Rectal smooth muscle tissue (tissue), 1 donor: ENCODE data around the gene STK35.

Experiments used
- H3K27ac ChIP-seq: one replicate; pipeline ENCODE4 v1.7.0; 2013; ENCODE audit warnings: low read depth, low read length, inconsistent platforms
- H3K27me3 ChIP-seq: one replicate; pipeline ENCODE4 v1.7.0; 2013; ENCODE audit warnings: low read length; ENCODE audit not compliant: control insufficient read depth, insufficient read depth
- H3K36me3 ChIP-seq: one replicate; pipeline ENCODE4 v1.7.0; 2013; ENCODE audit warnings: low read length; ENCODE audit not compliant: control insufficient read depth, insufficient read depth
- H3K4me1 ChIP-seq: one replicate; pipeline ENCODE4 v1.7.0; 2013; ENCODE audit warnings: low read length; ENCODE audit not compliant: control insufficient read depth, insufficient read depth
- H3K4me3 ChIP-seq: one replicate; pipeline ENCODE4 v1.7.0; 2013; ENCODE audit warnings: low read length
- H3K9ac ChIP-seq: one replicate; pipeline ENCODE4 v1.7.0; 2013; ENCODE audit warnings: low read length

STK35 gene

DNA sequence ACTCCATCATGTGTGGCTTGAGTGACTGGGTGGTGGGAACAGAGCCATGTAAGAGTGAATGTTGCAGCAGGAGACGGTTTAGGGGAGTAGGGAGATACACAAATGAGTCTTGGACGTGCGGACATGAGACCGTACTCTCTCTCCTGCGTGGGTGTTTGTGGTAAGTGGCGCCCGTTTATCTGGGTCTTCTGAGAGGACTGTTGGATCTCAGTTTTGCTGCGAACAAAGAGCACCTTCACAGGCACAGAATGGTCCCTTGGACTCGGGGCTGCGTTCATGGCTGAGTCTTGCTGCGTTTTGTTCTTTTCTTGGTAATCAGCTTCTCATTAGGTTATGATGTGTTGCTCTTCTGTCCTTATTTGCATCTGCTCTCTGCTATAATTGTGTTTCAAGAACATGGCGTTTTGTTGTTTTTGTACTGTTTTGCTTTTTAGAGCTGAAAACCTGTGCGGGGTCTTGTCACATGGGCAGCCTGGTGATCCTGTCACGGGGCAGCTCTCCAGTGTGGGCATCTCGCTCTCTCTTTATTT, 28.5 kb downstream of the STK35 start:
- Histone ChIP-seq H3K36me3 (no peaks in the 10 kb centered on the region), H3K27ac (no peak overlapping the region), H3K4me3 (no peak overlapping the region), H3K27me3 (no peaks in the 10 kb centered on the region), H3K9ac (no peak overlapping the region), H3K4me1 (peaks cover 24% of the 10 kb centered on the region)

DNA sequence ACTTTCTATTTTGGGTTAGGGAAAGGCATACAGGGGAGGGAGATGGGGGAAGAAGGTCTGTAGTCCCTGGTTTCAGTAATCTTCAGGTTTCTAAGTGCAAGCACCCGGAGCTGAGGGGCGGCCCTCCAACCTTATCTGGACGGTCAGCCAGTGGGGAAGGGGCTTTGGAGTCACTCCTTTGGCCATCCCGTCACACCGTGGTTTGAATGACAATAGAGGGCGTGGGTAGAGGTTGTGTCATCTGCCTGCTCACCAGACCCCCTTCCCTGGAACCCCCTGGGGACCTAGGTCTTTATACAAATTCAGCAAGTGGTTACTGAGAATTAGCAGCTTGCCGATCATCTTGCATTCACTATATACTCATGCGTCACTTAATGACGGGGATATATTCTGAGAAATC, 29.1 kb downstream of the STK35 start:
- Histone ChIP-seq H3K9ac (no peak overlapping the region), H3K27ac (no peak overlapping the region), H3K36me3 (no peaks in the 10 kb centered on the region), H3K4me1 (peaks cover 22% of the 10 kb centered on the region), H3K4me3 (no peak overlapping the region), H3K27me3 (no peaks in the 10 kb centered on the region)

DNA sequence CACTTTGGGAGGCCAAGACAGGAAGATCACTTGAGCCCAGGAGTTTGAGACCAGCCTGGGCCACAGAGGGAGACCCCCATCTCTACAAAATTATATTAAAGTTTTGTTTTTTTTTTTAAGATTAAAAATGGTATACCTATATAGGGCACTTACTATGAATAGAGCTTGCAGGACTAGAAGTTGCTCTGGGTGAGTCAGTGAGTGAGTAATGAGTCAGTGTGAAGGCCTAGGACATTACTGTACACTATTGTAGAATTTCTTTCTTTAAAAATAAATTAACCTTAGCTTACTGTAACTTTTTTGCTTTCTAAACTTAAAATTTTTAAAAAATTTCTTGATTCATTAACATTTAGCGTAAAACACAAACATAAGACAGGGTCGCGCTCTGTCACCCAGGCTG, 29.7 kb downstream of the STK35 start:
- Histone ChIP-seq H3K36me3 (no peaks in the 10 kb centered on the region), H3K27ac (no peak overlapping the region), H3K9ac (no peak overlapping the region), H3K4me3 (no peak overlapping the region), H3K4me1 (peaks cover 18% of the 10 kb centered on the region), H3K27me3 (no peaks in the 10 kb centered on the region)

DNA sequence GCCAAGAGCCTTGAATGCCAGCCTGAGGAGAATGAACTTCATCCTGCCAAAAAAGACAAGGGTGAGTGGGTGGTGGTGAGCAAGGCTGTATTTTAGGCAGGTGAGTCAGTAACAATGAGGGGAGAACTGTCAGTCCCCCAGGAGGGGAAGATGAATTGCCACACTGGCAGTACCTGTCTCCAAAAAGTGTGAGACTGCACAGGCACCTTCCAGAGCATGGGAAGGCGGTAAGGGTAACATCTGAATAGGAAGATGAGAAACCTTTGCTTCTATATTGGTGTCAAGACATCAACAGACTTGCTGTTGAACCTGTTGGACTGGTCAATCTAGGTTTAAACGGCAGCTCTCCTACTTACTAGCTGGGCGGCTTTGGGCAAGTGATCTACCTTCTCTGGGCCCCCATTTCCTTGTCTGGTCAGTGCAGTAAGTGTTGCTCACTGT, 30.9 kb downstream of the STK35 start:
- Histone ChIP-seq H3K4me3 (no peak overlapping the region), H3K9ac (no peak overlapping the region), H3K27ac (peak overlapping the region; percentile 66), H3K27me3 (no peaks in the 10 kb centered on the region), H3K36me3 (no peaks in the 10 kb centered on the region), H3K4me1 (peaks cover 18% of the 10 kb centered on the region)

DNA sequence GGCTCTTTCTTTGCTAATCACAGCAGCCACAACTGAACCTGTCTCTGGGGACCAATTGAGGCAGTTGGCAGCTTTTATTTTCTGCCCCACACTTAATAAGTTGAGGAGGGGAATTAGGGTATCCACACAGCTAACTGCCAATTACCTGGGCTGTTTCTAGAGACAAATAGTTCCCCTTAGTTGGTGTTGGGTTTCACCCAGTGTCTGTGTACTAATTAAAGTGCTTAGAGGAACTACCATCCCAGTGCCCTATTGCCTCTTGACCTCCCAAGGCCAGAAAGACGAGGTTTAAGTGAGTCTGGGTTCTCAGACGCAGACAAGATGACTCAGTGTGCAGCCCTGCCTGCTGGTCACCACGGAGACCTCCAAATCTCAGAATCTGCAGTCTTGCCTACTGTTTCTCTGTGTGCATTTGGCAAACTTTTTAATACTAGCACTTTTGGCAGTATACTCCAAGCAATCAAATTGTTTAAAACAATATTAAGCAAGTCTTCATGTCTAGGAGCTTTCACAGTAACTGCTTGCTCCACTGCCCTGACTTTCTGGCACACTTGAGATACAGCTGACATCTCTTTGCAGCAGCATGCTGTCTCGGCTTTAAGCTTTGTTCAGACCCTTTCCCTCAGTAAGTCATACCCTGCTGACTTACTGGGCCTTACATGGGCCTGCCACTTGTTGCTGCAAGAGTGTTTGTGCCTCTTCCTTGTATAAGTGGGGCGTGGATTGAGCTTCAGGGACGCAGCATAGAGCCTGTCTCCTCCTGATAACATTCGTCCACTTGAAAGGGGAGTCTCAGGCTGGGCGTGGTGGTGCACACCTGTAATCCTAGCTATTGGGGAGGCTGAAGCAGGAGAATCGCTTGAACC, 31.9 kb downstream of the STK35 start:
- Histone ChIP-seq H3K36me3 (no peaks in the 10 kb centered on the region), H3K4me3 (no peak overlapping the region), H3K27ac (peak overlapping the region; percentile 66), H3K4me1 (peaks cover 18% of the 10 kb centered on the region), H3K9ac (no peak overlapping the region), H3K27me3 (no peaks in the 10 kb centered on the region)

DNA sequence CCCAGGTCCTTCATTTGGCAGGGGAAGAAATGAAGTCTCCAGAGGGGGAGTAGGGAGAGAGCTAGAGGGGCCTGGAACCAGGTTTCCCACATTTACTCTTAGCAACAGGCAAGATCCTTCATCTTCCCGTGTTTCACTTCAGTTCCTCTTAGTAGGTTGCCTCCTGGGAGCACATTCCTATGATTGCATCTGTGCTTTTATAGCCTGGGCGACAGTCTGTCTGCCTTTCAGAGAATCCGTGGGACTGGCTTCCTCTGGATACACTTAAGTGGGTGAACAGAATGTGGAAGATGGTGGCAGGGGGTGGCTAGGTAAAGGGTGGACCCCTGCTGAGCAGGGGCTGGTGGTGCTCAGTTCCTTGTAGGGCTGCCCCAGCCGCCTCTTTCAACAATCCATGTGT, 33.4 kb downstream of the STK35 start:
- Histone ChIP-seq H3K9ac (no peak overlapping the region), H3K27me3 (no peaks in the 10 kb centered on the region), H3K4me3 (no peak overlapping the region), H3K36me3 (no peaks in the 10 kb centered on the region), H3K4me1 (peaks cover 18% of the 10 kb centered on the region), H3K27ac (no peak overlapping the region)

DNA sequence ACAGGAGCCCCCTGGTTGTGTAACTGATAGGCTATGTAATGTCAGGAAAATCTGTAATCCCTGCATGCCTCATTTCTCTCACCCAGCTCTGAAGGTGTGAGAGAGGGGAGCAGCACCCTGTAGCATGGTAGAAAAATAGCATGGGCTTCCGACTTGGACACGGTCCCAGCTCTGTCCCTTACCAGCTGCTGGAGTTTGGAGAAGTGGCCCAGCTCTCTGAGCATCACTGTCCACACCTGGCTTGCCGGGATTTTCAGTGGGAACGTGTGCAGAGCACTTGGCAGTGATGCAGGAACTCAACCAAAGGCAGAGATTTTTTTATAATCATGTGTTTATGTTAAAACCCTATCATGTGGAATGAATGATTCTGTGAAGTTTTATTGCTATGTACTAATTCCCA, 34.6 kb downstream of the STK35 start:
- H3K27me3 ChIP-seq: no peaks in the 10 kb centered on the region
- H3K9ac ChIP-seq: no peak overlapping the region
- peaks cover 25% of the 10 kb centered on the region for H3K4me1 ChIP-seq
- H3K27ac ChIP-seq: no peak overlapping the region
- H3K36me3 ChIP-seq: no peaks in the 10 kb centered on the region
- no peak overlapping the region for H3K4me3 ChIP-seq

DNA sequence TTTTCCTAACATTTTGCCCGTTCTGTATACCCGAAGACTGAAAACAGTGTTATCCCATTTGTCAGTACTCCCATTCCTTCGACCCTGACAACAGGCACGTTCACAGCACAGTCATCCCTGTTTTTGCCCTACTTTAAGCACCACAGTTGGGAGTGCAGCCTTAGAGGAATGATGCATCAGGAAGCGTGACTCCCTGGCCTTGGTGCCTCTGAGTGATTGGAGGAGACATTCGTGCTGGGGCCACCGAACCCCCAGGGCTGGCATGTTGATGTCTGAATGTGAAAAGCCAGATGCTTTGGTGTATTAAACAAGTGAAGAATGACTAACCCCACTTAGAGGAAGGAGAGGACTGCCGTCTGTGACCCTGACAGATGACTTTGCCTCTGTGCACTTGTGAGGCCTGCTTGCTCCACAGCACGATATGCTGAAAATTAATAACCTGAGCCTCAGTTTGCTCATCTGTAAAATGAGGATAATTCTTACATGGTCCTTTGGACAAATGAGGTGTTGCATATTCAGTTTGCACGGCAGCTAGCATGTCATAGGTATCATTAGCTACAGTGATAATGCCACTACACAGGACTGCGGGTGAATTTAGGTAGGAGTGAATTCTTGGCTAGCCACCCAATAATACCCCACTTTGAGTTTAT, 36.0 kb downstream of the STK35 start:
- H3K4me3 ChIP-seq: no peak overlapping the region
- H3K27ac ChIP-seq: no peak overlapping the region
- no peak overlapping the region for H3K9ac ChIP-seq
- no peaks in the 10 kb centered on the region for H3K27me3 ChIP-seq
- H3K36me3 ChIP-seq: no peaks in the 10 kb centered on the region
- peaks cover 20% of the 10 kb centered on the region for H3K4me1 ChIP-seq

DNA sequence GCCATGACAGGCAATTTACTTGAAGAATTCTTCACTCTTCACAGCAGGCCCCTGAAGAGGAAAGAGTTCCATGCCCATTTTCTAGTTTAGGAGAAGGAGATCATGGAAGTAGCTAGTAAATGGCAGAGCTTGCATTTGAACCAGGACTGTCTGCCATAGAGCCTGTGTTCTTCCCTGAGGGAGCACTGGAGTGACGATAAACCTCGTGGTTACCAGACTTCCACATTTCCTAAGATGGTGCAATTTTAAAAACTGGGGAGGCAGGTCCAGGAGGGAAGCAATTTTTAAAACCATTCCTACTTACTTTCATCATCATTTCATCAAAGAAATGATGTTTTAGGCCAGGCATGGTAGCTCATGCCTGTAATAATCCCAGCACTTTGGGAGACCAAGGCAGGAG, 36.8 kb downstream of the STK35 start:
- H3K27ac ChIP-seq: no peak overlapping the region
- H3K27me3 ChIP-seq: no peaks in the 10 kb centered on the region
- no peaks in the 10 kb centered on the region for H3K36me3 ChIP-seq
- H3K4me3 ChIP-seq: no peak overlapping the region
- peaks cover 13% of the 10 kb centered on the region for H3K4me1 ChIP-seq
- H3K9ac ChIP-seq: no peak overlapping the region

DNA sequence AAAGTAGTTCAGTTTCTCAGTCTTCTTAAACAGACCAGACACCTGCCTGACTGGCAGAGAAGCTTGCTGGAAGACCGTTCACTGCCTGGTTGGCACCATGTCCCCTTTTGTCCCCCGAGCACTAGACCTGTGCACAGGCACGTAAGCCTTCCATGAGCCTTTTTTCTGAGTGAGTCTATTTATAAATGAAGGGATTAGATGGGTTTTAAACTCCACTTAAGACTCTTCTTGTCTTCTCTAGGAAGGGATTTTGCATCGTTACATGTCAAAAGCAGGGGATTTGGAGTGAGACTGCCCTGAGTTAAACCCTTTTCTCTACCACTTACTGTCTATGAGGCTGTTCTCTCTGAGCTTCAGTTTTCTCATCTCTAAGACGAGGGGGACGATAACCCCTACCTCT, 37.6 kb downstream of the STK35 start:
- Histone ChIP-seq H3K27me3 (no peaks in the 10 kb centered on the region), H3K9ac (no peak overlapping the region), H3K36me3 (peaks cover 2% of the 10 kb centered on the region), H3K4me1 (peaks cover 10% of the 10 kb centered on the region), H3K4me3 (no peak overlapping the region), H3K27ac (no peak overlapping the region)

DNA sequence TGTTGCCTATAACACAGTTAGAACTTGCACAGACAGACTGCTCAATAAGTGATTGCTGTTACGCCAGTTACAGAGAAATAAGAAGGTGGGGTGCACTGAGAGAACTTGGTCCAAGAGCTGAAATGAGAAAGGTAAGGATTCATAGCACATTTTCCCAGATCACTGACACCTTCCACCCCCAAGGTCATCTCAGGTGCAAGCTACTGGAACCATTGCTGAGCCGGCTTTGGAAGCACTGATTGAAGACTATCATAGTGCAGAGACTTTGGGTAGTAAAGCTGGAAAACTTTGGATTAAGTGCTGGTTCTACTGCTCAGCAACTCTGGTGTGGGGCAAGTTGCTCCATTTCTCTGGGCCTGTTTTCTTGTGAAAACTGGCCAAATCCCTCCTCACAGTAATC, 38.1 kb downstream of the STK35 start:
- Histone ChIP-seq H3K9ac (no peak overlapping the region), H3K27me3 (no peaks in the 10 kb centered on the region), H3K36me3 (peaks cover 7% of the 10 kb centered on the region), H3K4me1 (peaks cover 10% of the 10 kb centered on the region), H3K4me3 (no peak overlapping the region), H3K27ac (no peak overlapping the region)

DNA sequence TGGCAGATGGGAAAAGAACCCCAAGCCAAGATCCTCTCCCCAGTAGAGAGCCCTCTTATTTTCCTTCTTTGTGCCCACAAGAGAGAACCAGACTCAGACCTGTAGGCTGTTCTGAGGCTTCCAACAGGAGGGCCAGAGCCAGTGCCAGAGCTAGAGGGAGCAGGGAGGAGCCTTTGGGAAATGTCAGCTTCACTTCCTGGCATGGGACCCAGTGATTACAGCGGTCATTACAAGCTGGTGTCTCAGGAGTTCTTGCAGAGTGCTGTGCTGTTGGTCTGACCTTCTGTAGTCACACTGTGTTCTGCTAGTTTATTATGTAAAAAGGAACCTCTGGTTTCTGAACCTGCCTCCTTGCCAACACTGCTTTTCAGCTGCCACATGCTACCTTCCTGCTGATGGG, 38.9 kb downstream of the STK35 start:
- Histone ChIP-seq H3K27ac (peak overlapping the region; percentile 68), H3K36me3 (peaks cover 12% of the 10 kb centered on the region), H3K27me3 (no peaks in the 10 kb centered on the region), H3K9ac (no peak overlapping the region), H3K4me3 (no peak overlapping the region), H3K4me1 (peaks cover 7% of the 10 kb centered on the region)
